ENCODE results near the gene MYO3B. TPM values are rescaled to one million over a fixed set of nuclear protein-coding genes. Genes with fewer than 3 reads are reported as not detected.
"Not testable (repeated sequence)": the region's sequence is repeated elsewhere in the genome, so short reads cannot be mapped to it uniquely, and the experiment has no call there.

MYO3B gene
- total RNA-seq, 2 donors from 2014 or later, result 0.05 to 0.32 TPM

DNA sequence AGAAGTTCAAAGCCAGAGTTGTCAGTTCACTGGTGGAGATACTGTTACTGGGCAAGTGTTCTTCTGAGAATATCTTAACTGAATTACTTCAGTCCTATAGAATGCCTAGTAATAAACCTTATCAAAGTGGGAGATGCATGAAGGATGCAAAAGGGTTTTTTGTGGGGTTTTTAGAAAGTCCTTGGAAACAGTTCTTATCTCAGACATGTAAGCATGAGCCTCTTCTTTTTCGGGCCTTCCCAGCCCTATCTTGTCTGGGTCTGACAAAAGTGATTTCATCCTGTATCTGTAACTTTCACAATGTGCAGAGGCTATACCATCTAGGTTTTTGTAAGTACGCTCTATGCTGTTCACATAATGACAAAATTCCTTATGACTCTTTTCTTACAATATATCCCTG lies 255.5 kb downstream of the MYO3B start:
- Histone ChIP-seq H3K27ac (no peak overlapping the region), H3K4me3 (no peak overlapping the region), H3K4me1 (no peaks in the 10 kb centered on the region), H3K9me3 (no peaks in the 10 kb centered on the region), H3K9ac (ENCODE audit: low read depth in 2 of 2, low read length in 2 of 2) (no peak overlapping the region), H3K36me3 (no peaks in the 10 kb centered on the region), H3K27me3 (no peaks in the 10 kb centered on the region)
- no peak for DNase-seq
- intact Hi-C loops (cut with DNase I), result no loop called here
- TF ChIP-seq, protein P1, sequence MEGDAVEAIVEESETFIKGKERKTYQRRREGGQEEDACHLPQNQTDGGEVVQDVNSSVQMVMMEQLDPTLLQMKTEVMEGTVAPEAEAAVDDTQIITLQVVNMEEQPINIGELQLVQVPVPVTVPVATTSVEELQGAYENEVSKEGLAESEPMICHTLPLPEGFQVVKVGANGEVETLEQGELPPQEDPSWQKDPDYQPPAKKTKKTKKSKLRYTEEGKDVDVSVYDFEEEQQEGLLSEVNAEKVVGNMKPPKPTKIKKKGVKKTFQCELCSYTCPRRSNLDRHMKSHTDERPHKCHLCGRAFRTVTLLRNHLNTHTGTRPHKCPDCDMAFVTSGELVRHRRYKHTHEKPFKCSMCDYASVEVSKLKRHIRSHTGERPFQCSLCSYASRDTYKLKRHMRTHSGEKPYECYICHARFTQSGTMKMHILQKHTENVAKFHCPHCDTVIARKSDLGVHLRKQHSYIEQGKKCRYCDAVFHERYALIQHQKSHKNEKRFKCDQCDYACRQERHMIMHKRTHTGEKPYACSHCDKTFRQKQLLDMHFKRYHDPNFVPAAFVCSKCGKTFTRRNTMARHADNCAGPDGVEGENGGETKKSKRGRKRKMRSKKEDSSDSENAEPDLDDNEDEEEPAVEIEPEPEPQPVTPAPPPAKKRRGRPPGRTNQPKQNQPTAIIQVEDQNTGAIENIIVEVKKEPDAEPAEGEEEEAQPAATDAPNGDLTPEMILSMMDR (IDR thresholded peaks at IDR 0.05), result no peak

- intact Hi-C loops (cut with DNase I); H3K4me3 ChIP-seq; H3K27me3 ChIP-seq; H3K36me3 ChIP-seq; H3K9me3 ChIP-seq; H3K9ac ChIP-seq (ENCODE audit: low read depth in 2 of 2, low read length in 2 of 2); DNase-seq; H3K4me1 ChIP-seq: not testable (repeated sequence)
- peak overlapping the region; percentile 49 for H3K27ac ChIP-seq
Measured at GRCh38 chr2:170434396-170434795, 256.4 kb downstream of the MYO3B start.

DNA sequence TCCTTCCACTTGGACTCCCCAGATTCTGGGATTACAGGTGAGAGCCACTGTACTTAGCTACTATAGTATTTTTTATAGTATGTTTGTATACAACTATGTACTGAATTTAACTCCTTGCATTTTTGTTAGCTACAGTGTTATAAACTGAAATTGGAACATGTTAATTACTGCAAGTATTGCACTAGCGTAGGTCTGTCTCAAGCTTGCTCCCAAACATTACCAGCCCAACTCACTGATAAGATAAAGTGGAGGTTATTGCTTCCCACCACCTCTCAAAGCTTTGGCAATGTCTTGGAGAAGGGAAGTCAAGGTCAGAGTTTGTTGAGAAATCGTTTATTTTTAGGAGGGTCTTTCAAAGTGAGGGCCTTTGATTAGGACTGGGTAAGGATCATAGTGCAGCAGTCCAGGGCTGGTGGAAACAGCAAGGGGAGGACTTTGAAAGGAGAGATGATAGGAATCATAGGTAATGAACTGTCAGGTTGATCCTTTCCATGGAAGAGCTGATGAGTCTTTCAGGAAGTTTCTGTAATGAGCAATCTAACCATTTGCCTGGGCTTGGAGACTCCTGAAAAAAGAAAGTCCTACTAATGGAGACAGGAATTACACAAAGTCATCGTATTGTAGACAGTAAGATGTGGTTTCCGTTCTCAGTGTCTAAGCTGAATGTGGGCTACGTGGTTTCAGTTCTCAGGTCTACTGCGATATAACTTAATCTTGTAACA lies 257.1 kb downstream of the MYO3B start:
- Histone ChIP-seq H3K9ac (ENCODE audit: low read depth in 2 of 2, low read length in 2 of 2) (no peak overlapping the region), H3K27ac (peak overlapping the region; percentile 49)
- DNase-seq, result no peak

DNA sequence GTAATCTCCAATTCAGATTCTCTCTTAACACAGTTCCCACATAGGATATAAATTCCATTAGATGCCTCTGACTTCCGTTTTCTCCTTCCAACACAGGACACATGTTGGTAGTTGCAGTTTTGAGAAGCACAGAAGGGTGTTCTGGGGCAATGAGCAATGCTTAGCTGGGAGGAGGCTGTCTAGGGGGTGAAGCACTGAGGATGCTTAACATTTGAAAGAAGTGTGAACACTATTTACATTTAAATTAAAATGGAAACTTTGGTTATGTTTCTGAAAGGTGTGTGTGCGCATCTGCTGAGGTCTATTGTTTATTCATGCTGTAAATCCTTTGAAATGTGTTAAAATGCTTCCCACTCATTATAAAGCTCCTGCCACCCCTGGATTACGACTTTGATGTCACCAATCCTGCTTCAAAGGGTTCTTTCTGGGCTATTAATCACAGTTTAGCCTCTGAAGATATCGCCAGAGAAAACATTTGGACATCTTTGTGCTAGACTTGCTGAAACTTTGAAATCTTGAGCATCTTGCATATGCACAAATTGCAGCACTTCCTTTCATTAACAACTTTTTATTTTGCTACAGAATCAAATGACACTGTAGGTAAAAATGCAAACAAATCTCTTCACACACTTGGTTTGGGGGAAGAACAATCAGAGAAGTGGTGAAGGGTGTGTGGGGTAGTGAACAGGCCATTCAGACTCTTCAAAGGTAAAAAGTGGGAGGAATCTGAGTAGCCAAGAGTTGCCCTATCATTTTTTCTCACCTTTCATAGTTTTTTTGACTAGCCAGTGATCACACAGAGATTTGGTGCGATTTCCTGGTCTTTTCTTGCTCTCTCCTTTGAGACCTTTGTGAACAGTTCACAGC lies 258.4 kb downstream of the MYO3B start:
- no peak overlapping the region for H3K27ac ChIP-seq
- no peak overlapping the region for H3K4me3 ChIP-seq
- DNase-seq, result no peak
- no peaks in the 10 kb centered on the region for H3K27me3 ChIP-seq
- no peak overlapping the region for H3K9ac ChIP-seq (ENCODE audit: low read depth in 2 of 2, low read length in 2 of 2)
- TF ChIP-seq, protein P1 (IDR thresholded peaks at IDR 0.05), result no peak
- intact Hi-C loops (cut with DNase I), result no loop called here
- no peaks in the 10 kb centered on the region for H3K9me3 ChIP-seq
- no peaks in the 10 kb centered on the region for H3K4me1 ChIP-seq
- no peaks in the 10 kb centered on the region for H3K36me3 ChIP-seq

More for the DNA sequence above, 257.1 kb downstream of the MYO3B start:
- H3K36me3 ChIP-seq, result no peaks in the 10 kb centered on the region
- H3K27me3 ChIP-seq, result no peaks in the 10 kb centered on the region
- intact Hi-C loops (cut with DNase I), result no loop called here
- no peaks in the 10 kb centered on the region for H3K9me3 ChIP-seq
- H3K4me1 ChIP-seq, result no peaks in the 10 kb centered on the region
- no peak overlapping the region for H3K4me3 ChIP-seq
- TF ChIP-seq, protein P1 (IDR thresholded peaks at IDR 0.05), result no peak

DNA sequence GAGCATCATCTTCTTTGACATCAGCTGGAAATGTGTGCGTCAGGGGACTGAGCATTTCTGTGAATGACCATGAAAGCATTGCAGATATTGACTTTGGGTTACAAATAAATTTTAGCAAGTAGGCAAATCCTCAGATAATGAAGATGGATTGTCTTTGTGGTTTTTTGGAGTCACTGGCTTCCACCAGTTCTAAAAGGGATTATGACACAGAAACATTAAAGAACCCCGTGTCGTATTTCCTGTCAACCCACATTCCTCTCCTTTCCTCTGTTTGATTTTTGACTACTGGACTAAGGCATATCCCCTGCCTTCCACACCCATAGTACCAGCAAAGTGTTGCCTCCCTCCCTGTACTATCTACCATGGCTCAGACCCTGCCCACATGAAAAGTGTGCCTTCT lies 268.1 kb downstream of the MYO3B start:
- Histone ChIP-seq H3K36me3 (no peaks in the 10 kb centered on the region), H3K9ac (ENCODE audit: low read depth in 2 of 2, low read length in 2 of 2) (no peak overlapping the region), H3K4me3 (no peak overlapping the region), H3K27ac (no peak overlapping the region), H3K27me3 (no peaks in the 10 kb centered on the region), H3K9me3 (no peaks in the 10 kb centered on the region), H3K4me1 (no peaks in the 10 kb centered on the region)
- intact Hi-C loops (cut with DNase I), result no loop called here
- TF ChIP-seq, protein P1 (IDR thresholded peaks at IDR 0.05), result no peak
- no peak for DNase-seq

DNA sequence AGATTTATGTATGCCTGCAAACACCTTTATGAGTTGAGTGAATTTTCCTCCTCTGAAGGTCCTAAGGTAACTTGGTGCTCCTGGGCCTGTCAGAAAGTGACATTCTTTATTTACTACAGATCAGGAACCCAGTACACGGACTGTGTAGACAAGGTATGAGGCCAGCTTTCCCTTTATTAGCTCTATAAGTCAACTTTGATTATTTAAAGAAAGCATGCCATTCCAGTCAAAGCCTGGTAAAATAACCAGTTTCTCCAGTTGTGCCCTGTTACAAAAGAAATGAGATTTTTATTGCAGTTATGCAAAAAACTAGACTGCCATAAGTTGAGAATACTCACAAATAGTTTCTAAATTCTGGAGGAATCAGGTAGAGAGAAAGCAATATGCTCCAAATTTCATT lies 271.1 kb downstream of the MYO3B start:
- no peak overlapping the region for H3K27ac ChIP-seq
- no peak for DNase-seq
- no peaks in the 10 kb centered on the region for H3K4me1 ChIP-seq
- no peaks in the 10 kb centered on the region for H3K27me3 ChIP-seq
- intact Hi-C loops (cut with DNase I), result no loop called here
- H3K4me3 ChIP-seq, result no peak overlapping the region
- no peaks in the 10 kb centered on the region for H3K9me3 ChIP-seq
- no peak overlapping the region for H3K9ac ChIP-seq (ENCODE audit: low read depth in 2 of 2, low read length in 2 of 2)
- TF ChIP-seq, protein P1 (IDR thresholded peaks at IDR 0.05), result no peak
- no peaks in the 10 kb centered on the region for H3K36me3 ChIP-seq

Data from colonic mucosa (tissue), 4 donors.